HL-60 (cell line): Measurements from ENCODE around the gene LCN6.

ENCODE experiments used
- POLR2AphosphoS5 ChIP-seq: IDR thresholded peaks from 2 replicates; pipeline ENCODE4 v1.6.1; 2012; ENCODE audit warnings: low read depth
- TF ChIP-seq, protein P1 (sequence below): IDR thresholded peaks from one replicate; pipeline ENCODE4 v1.5.1; 2011; ENCODE audit warnings: low read length, control low read depth, inconsistent platforms; ENCODE audit not compliant: insufficient read depth
- TF ChIP-seq, protein P2 (sequence below): IDR thresholded peaks from 2 replicates; pipeline ENCODE4 v1.6.1; 2012; ENCODE audit warnings: low read depth; ENCODE audit not compliant: insufficient replicate concordance

DNA sequence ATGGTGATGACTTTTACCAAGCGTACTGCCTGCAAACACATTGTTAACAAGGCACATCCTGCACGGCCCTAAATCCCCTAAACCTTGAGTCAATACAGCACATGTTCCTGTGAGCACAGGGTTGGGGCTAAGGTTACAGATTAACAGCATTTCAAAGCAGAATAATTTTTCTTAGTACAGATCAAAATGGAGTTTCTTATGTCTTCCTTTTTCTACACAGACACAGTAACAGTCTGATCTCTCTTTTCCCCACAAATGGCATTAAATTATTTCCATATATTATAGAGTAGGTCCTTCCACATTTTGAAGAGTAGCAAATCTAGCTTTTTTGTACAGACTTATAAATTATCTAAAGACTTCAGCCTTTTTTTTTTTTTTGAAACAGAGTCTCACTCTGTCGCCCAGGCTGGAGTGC is 41.2 kb upstream of the LCN6 start:
- TF ChIP-seq, protein P1, sequence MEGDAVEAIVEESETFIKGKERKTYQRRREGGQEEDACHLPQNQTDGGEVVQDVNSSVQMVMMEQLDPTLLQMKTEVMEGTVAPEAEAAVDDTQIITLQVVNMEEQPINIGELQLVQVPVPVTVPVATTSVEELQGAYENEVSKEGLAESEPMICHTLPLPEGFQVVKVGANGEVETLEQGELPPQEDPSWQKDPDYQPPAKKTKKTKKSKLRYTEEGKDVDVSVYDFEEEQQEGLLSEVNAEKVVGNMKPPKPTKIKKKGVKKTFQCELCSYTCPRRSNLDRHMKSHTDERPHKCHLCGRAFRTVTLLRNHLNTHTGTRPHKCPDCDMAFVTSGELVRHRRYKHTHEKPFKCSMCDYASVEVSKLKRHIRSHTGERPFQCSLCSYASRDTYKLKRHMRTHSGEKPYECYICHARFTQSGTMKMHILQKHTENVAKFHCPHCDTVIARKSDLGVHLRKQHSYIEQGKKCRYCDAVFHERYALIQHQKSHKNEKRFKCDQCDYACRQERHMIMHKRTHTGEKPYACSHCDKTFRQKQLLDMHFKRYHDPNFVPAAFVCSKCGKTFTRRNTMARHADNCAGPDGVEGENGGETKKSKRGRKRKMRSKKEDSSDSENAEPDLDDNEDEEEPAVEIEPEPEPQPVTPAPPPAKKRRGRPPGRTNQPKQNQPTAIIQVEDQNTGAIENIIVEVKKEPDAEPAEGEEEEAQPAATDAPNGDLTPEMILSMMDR = no peak
- TF ChIP-seq, protein P2, sequence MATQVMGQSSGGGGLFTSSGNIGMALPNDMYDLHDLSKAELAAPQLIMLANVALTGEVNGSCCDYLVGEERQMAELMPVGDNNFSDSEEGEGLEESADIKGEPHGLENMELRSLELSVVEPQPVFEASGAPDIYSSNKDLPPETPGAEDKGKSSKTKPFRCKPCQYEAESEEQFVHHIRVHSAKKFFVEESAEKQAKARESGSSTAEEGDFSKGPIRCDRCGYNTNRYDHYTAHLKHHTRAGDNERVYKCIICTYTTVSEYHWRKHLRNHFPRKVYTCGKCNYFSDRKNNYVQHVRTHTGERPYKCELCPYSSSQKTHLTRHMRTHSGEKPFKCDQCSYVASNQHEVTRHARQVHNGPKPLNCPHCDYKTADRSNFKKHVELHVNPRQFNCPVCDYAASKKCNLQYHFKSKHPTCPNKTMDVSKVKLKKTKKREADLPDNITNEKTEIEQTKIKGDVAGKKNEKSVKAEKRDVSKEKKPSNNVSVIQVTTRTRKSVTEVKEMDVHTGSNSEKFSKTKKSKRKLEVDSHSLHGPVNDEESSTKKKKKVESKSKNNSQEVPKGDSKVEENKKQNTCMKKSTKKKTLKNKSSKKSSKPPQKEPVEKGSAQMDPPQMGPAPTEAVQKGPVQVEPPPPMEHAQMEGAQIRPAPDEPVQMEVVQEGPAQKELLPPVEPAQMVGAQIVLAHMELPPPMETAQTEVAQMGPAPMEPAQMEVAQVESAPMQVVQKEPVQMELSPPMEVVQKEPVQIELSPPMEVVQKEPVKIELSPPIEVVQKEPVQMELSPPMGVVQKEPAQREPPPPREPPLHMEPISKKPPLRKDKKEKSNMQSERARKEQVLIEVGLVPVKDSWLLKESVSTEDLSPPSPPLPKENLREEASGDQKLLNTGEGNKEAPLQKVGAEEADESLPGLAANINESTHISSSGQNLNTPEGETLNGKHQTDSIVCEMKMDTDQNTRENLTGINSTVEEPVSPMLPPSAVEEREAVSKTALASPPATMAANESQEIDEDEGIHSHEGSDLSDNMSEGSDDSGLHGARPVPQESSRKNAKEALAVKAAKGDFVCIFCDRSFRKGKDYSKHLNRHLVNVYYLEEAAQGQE = no peak
- no peak for TF ChIP-seq POLR2AphosphoS5
